HCT116 (cell line): ENCODE data around the gene ZNF724. TPM values are rescaled to one million over a fixed set of nuclear protein-coding genes. Genes with fewer than 3 reads are reported as not detected.
"Not testable (repeated sequence)": the region's sequence is repeated elsewhere in the genome, so short reads cannot be mapped to it uniquely, and the experiment has no call there.

ENCODE experiments used
- ATAC-seq: fragments of 200-7000 bp; cut with Tn5 transposase; 2 replicates; pipeline ENCODE4 v1.9.1; 2020; ENCODE audit warnings: mild to moderate bottlenecking, moderate library complexity
- BruUV-seq: library from RNA; stranded (reverse); fragments of 400-500 nt; replicated peaks from 2 replicates; lab custom pipeline; 2021; lab: Mats Ljungman, UMichigan
- CTCF ChIA-PET: fragments of 300-600 bp; sonication (Branson Sonifier 250); formaldehyde crosslinking; loops from one replicate; lab custom pipeline; 2021; ENCODE audit warnings: antibody characterized with exemption; lab: Charles Lee
- POLR2A ChIA-PET: fragments of 300-600, 350-600 bp; sonication (Branson Sonifier 250); formaldehyde crosslinking; loops from one replicate; lab custom pipeline; 2021; ENCODE audit warnings: antibody characterized with exemption; lab: Charles Lee
- RAD21 ChIA-PET, 2 experiments: fragments of 300-600 bp; sonication (Branson Sonifier 250); formaldehyde crosslinking; loops; one replicate each; lab custom pipeline; 2023; ENCODE audit warnings: low total read pairs in 2 of 2; ENCODE audit not compliant: uncharacterized antibody in 2 of 2, unreplicated experiment in 2 of 2, low non-redundant PET in 1 of 2; lab: Charles Lee
- DNase-seq: peaks from one replicate; pipeline ENCODE4 v3.0.0-alpha.2; 2010; ENCODE audit warnings: low read depth, low spot score
- H2AFZ ChIP-seq: fragments of 200-600 bp; shearing (Covaris generic), sonication (generic); 2 replicates; pipeline ENCODE4 v1.6.1; 2017; ENCODE audit warnings: low read depth, mixed run types, mixed read lengths, antibody characterized with exemption, low read length; ENCODE audit not compliant: poor library complexity, severe bottlenecking
- H3K27ac ChIP-seq: 2 replicates; pipeline ENCODE4 v1.5.1; 2012; ENCODE audit warnings: low read depth, low read length
- H3K27me3 ChIP-seq: fragments of 200-600 bp; sonication (generic); 2 replicates; pipeline ENCODE4 v1.6.1; 2016; ENCODE audit warnings: mixed run types, low read length, mixed read lengths; ENCODE audit not compliant: insufficient read depth
- H3K36me3 ChIP-seq, 2 experiments: fragments of 200-500 bp in 1 of 2; fragments of 200-600 bp in 1 of 2; sonication (Bioruptor generic) in 1 of 2; sonication (generic) in 1 of 2; 2 replicates each; pipeline versions ENCODE4 v1.5.1 to v1.6.1; 2014 to 2016; ENCODE audit warnings: low read length in 2 of 2, inconsistent platforms in 1 of 2, mixed read lengths in 1 of 2, mixed run types in 1 of 2; ENCODE audit not compliant: insufficient read depth in 2 of 2, control insufficient read depth in 1 of 2
- H3K4me1 ChIP-seq, 2 experiments: fragments of 200-600 bp in 1 of 2; sonication (generic) in 1 of 2; 2 replicates each; pipeline versions ENCODE4 v1.5.1 to v1.6.1; 2012 to 2017; ENCODE audit warnings: low read length in 2 of 2, inconsistent platforms in 1 of 2, mild to moderate bottlenecking in 1 of 2, mixed read lengths in 1 of 2, mixed run types in 1 of 2, moderate library complexity in 1 of 2; ENCODE audit not compliant: insufficient read depth in 2 of 2, control insufficient read depth in 1 of 2
- H3K4me2 ChIP-seq: fragments of 200-600 bp; sonication (generic); 2 replicates; pipeline ENCODE4 v1.6.1; 2017; ENCODE audit warnings: mixed run types, low read length, mixed read lengths
- H3K4me3 ChIP-seq, 2 experiments: fragments of 200-600 bp in 1 of 2; sonication (generic) in 1 of 2; replicated peaks in 1 of 2; 2 replicates each; pipeline ENCODE4 v1.5.1; 2011 to 2016; ENCODE audit warnings: low read length in 2 of 2, control low read depth in 1 of 2, low read depth in 1 of 2, mild to moderate bottlenecking in 1 of 2, mixed read lengths in 1 of 2, mixed run types in 1 of 2
- H3K79me2 ChIP-seq: fragments of 200-600 bp; sonication (generic); 2 replicates; pipeline ENCODE4 v1.6.1; 2017; ENCODE audit warnings: mild to moderate bottlenecking, mixed run types, low read length, moderate library complexity, mixed read lengths; ENCODE audit not compliant: insufficient read depth
- H3K9ac ChIP-seq: fragments of 200-600 bp; sonication (generic); 2 replicates; pipeline ENCODE4 v1.6.1; 2016; ENCODE audit warnings: low read length, mixed read lengths
- H3K9me2 ChIP-seq: fragments of 200-600 bp; sonication (generic), shearing (Covaris generic); 2 replicates; pipeline ENCODE4 v1.6.1; 2017; ENCODE audit warnings: mixed run types, mild to moderate bottlenecking, moderate library complexity; ENCODE audit not compliant: insufficient read depth
- H3K9me3 ChIP-seq, 2 experiments: fragments of 200-500 bp in 1 of 2; fragments of 200-600 bp in 1 of 2; sonication (Bioruptor generic) in 1 of 2; sonication (generic) in 1 of 2; 2 replicates each; pipeline ENCODE4 v1.6.1; 2014 to 2017; ENCODE audit warnings: low read length in 2 of 2, mixed read lengths in 2 of 2, inconsistent platforms in 1 of 2, low read depth in 1 of 2, mild to moderate bottlenecking in 1 of 2, mixed run types in 1 of 2, moderate library complexity in 1 of 2; ENCODE audit not compliant: control insufficient read depth in 1 of 2, insufficient read depth in 1 of 2
- H4K20me1 ChIP-seq: fragments of 200-600 bp; sonication (generic), shearing (Covaris generic); 2 replicates; pipeline ENCODE4 v1.6.1; 2017; ENCODE audit warnings: mixed run types, mild to moderate bottlenecking, moderate library complexity; ENCODE audit not compliant: insufficient read depth
- CBX3 ChIP-seq: IDR thresholded peaks from 2 replicates; pipeline ENCODE4 v1.6.1; 2012; ENCODE audit warnings: low read depth
- EGR1 ChIP-seq: IDR thresholded peaks from 2 replicates; pipeline ENCODE4 v1.6.1; 2012; ENCODE audit warnings: low read depth
- SP1 ChIP-seq: IDR thresholded peaks from 2 replicates; pipeline ENCODE4 v1.6.1; 2012; ENCODE audit warnings: low read depth
- intact Hi-C: fragments of 100-400 bp; cut with micrococcal nuclease; formaldehyde crosslinking; loops from 2 replicates; pipeline ENCODE4 v1.10.0; 2022
- total RNA-seq: library from RNA; stranded (reverse); gene quantifications from one replicate; pipeline ENCODE4 v1.2.1, GENCODE V29; 2021; ENCODE audit not compliant: unreplicated experiment

ZNF724 gene
- total RNA-seq, 1 experiment from 2014 or later = 7.1 TPM

DNA sequence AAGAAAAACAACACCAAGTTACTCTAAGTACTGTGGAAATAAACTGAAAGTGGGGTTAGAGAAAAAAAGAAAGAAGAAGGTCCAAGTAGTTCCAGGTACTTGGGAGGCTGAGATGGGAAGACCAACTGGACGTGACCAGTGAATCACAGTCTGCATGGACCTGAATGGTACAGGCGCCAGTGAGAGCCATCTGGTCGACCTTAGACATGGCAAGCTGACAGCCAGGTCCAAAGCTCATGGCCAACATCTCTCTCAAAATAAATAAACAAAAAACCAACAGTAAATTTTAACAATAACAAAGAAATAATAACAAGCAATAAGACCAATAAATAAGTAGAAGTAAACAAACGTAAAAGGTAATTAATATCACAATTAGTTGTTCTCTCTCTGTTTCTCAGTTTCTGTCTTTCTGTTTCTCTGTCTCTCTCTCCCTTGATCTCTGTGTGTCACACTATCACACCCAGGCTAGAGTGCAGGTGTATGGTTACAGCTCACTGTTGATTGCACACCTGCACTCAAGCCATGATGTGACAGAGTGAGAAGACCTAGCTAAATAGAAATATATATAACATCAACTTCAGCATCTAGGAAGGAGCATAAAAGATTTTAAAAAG lies 31.6 kb upstream of the ZNF724 start:
- no peaks in the 10 kb centered on the region for H3K36me3 ChIP-seq
- CTCF ChIA-PET = no interaction called here
- no peaks in the 10 kb centered on the region for H3K79me2 ChIP-seq
- no peak for ATAC-seq
- H3K9me3 ChIP-seq = peaks cover 3 to 14% of the 10 kb centered on the region in 2 experiments; a peak in 1 of 4 replicates
- POLR2A ChIA-PET = no interaction called here
- H3K27ac ChIP-seq = no peak overlapping the region
- no peak overlapping the region for H2AFZ ChIP-seq
- no TSS peak for BruUV-seq
- no peaks in the 10 kb centered on the region for H3K27me3 ChIP-seq
- no peaks in the 10 kb centered on the region for H4K20me1 ChIP-seq
- no peak overlapping the region for H3K4me3 ChIP-seq
- no peaks in the 10 kb centered on the region for H3K4me1 ChIP-seq
- intact Hi-C loops = no loop called here
- TF ChIP-seq EGR1 = no peak
- no peak for TF ChIP-seq SP1
- no peak for TF ChIP-seq CBX3
- TF ChIP-seq, all 23 proteins: peak for 0
- DNase-seq = no peak
- H3K9me2 ChIP-seq = no peaks in the 10 kb centered on the region
- no peak overlapping the region for H3K9ac ChIP-seq
- H3K4me2 ChIP-seq = no peak overlapping the region
- RAD21 ChIA-PET = no interaction called here

DNA sequence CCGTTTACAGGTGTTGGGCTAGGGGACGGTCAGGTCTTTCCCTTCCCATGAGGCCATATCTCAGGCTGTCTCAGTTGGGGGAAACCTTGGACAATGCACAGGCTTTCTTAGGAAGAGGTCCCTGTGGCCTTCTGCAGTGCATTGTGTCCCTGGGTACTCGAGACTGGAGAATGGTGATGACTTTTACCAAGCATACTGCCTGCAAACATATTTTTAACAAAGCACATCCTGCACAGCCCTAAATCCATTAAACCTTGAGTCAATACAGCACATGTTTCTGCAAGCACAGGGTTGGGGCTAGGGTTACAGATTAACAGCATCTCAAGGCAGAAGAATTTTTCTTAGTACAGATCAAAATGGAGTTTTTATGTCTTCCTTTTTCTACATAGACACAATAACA lies 27.9 kb upstream of the ZNF724 start:
- DNase-seq, H3K27ac ChIP-seq, BruUV-seq, H3K9me2 ChIP-seq, H3K9ac ChIP-seq, POLR2A ChIA-PET, H3K4me2 ChIP-seq, H3K36me3 ChIP-seq, ATAC-seq, H3K9me3 ChIP-seq, H2AFZ ChIP-seq, H4K20me1 ChIP-seq, H3K79me2 ChIP-seq, RAD21 ChIA-PET, H3K4me1 ChIP-seq, H3K4me3 ChIP-seq, CTCF ChIA-PET, H3K27me3 ChIP-seq, intact Hi-C loops: not testable (repeated sequence)
